Measurements from ENCODE around the gene EPHA4.

The EPHA4 gene

GRCh38 chr2:221610255-221610654 is 38.2 kb upstream of the EPHA4 start:
- DNase-seq (ENCODE audit: extremely low read depth, low read depth): no peak
- TF ChIP-seq, protein P1, sequence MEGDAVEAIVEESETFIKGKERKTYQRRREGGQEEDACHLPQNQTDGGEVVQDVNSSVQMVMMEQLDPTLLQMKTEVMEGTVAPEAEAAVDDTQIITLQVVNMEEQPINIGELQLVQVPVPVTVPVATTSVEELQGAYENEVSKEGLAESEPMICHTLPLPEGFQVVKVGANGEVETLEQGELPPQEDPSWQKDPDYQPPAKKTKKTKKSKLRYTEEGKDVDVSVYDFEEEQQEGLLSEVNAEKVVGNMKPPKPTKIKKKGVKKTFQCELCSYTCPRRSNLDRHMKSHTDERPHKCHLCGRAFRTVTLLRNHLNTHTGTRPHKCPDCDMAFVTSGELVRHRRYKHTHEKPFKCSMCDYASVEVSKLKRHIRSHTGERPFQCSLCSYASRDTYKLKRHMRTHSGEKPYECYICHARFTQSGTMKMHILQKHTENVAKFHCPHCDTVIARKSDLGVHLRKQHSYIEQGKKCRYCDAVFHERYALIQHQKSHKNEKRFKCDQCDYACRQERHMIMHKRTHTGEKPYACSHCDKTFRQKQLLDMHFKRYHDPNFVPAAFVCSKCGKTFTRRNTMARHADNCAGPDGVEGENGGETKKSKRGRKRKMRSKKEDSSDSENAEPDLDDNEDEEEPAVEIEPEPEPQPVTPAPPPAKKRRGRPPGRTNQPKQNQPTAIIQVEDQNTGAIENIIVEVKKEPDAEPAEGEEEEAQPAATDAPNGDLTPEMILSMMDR (IDR thresholded peaks at IDR 0.05; ENCODE audit: low read depth, low read length): no peak

DNA sequence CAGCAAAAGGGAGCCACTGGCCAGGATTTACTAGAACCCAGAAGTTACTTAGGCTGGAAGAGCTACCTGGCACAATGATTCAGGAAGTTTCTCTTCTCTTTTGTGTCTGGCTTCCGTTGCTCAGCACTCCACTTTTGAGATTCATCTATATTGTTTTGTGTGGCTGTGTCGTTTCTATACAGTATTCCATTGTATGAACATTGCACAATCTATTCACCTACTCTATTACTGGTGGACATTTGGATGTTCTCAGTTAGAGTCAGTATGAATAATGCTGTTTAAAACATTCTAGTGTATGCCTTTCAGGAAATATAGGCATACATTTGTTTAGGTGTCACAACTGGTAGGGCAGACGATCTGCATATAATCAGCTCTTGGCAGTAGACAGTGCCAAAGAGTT is 36.3 kb upstream of the EPHA4 start:
- no peak for DNase-seq (ENCODE audit: extremely low read depth, low read depth)
- TF ChIP-seq, protein P1 (IDR thresholded peaks at IDR 0.05; ENCODE audit: low read depth, low read length): no peak

DNA sequence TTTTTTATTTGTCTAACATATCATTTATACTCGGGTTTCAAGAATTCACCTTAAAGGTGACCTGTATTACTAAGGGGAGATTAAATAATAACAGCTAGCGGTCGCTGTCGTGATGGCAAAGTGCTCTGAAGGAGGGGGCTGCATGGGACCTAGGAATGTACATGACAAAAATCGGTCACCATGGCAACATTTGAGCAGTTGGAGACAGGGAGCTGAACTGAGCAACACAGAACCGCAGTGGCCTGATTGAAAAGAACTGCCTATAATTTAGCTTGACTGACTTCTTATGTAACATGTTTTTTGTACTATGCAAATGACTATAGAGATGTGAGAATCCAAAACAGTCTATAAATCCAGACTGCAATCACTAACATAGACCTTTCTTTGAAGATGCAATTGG is 34.3 kb upstream of the EPHA4 start:
- TF ChIP-seq, protein P1 (IDR thresholded peaks at IDR 0.05; ENCODE audit: low read depth, low read length): no peak
- no peak for DNase-seq (ENCODE audit: extremely low read depth, low read depth)

GRCh38 chr2:221605751-221606240 is 33.7 kb upstream of the EPHA4 start:
- TF ChIP-seq, protein P1 (IDR thresholded peaks at IDR 0.05; ENCODE audit: low read depth, low read length): no peak
- DNase-seq (ENCODE audit: extremely low read depth, low read depth): no peak

- TF ChIP-seq, protein P1 (IDR thresholded peaks at IDR 0.05; ENCODE audit: low read depth, low read length): no peak
- DNase-seq (ENCODE audit: extremely low read depth, low read depth): no peak
These were observed 30.8 kb upstream of the EPHA4 start for GRCh38 chr2:221602938-221603337.

DNA sequence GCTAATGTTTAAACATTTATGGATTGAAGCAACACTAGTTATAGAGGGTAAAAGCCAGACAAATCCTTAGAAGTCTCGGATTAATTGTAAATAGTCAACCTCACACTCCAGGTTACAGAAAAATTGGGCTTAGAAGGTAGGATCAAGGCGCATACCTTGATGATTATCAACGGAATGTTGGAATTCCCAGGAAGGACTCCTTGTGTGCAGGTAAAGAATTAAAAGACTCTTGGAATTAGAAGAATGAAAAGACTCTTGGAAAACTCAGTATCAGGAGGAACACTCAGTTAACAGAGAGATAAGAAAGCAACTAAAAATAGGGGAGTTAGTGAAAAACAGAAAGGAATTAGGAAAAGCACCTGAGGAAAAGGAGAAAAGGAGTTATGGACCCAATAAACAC is 29.3 kb upstream of the EPHA4 start:
- no peak for DNase-seq (ENCODE audit: extremely low read depth, low read depth)
- TF ChIP-seq, protein P1 (IDR thresholded peaks at IDR 0.05; ENCODE audit: low read depth, low read length): no peak

DNA sequence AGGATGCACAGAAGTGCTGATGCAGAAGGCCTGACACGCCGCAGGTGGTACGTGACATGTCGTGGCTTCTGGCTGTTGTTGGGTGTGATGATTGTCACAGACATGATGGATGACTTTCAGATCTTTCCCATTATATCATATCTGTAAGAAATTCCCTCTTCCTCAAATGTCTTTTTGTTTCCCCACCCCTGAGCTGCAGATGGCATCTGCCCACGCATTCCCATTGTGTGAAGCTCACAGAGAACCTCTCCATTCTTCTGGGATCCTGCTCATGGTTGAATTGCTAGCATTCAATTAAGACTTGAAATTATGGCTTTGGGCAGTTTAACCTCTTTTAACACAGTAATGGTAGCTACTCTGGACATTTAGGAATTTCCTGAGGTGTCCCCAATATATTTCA is 28.3 kb upstream of the EPHA4 start:
- TF ChIP-seq, protein P1 (IDR thresholded peaks at IDR 0.05; ENCODE audit: low read depth, low read length): no peak
- no peak for DNase-seq (ENCODE audit: extremely low read depth, low read depth)
